GM13976 (cell line): ENCODE results near the gene GALNT10.

ENCODE experiments used
- DNase-seq: peaks from one replicate; pipeline ENCODE4 v3.0.0; 2012; ENCODE audit warnings: low spot score
- in situ Hi-C: fragments of 300-500 bp; cut with MboI; formaldehyde crosslinking; loops from one replicate; pipeline ENCODE4 v1.12.0; 2022; ENCODE audit warnings: low sequenced_read_pairs, mixed read lengths, inconsistent platforms; ENCODE audit not compliant: unreplicated experiment
- TF ChIP-seq, protein P1 (sequence below): IDR thresholded peaks from 2 replicates; pipeline ENCODE4 v1.5.1; 2012; ENCODE audit warnings: borderline replicate concordance, mild to moderate bottlenecking; ENCODE audit not compliant: insufficient read depth; ENCODE audit errors: extremely low read depth, missing control alignments, control extremely low read depth

GALNT10 gene

DNA sequence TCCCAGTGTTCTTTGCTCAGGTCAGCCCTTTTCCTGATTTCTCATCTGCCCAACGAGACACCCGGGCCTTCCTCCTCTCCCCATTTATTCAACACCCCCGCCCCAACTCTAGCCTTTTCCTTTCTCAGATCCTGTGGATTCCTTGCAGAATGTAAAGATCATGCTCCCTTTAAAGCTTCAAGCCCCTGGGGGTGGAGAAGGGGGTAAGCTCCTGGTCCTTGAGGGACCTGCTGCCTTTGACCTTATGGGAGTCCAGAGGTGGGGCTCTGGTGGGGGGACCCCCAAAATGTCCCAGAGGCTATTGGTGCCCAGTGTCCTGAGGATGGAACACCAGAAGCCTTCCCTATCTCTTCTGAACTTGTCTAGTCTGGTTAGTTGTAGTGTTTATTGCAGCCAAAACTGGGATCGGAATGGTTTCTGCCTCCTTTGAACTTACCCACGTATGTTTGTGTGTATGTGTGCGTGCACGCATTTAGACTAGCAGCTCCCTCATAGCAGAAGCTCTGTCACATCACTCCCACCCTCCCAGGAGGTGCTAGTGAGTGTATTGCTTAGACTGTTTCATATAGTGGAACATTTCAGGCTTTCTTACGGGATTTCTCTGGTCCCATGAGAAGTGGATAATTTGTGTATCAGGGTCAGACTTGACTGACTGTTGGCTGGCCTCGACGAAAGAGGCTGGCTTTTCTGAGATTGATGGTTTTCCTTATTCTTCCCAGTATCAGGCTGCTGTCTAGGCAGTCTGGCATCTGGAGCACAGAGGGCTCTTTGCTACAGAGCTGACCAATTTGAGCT, 1.1 kb downstream of the GALNT10 start:
- no peak for DNase-seq
- in situ Hi-C loops: no loop called here
- TF ChIP-seq, protein P1, sequence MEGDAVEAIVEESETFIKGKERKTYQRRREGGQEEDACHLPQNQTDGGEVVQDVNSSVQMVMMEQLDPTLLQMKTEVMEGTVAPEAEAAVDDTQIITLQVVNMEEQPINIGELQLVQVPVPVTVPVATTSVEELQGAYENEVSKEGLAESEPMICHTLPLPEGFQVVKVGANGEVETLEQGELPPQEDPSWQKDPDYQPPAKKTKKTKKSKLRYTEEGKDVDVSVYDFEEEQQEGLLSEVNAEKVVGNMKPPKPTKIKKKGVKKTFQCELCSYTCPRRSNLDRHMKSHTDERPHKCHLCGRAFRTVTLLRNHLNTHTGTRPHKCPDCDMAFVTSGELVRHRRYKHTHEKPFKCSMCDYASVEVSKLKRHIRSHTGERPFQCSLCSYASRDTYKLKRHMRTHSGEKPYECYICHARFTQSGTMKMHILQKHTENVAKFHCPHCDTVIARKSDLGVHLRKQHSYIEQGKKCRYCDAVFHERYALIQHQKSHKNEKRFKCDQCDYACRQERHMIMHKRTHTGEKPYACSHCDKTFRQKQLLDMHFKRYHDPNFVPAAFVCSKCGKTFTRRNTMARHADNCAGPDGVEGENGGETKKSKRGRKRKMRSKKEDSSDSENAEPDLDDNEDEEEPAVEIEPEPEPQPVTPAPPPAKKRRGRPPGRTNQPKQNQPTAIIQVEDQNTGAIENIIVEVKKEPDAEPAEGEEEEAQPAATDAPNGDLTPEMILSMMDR: no peak

DNA sequence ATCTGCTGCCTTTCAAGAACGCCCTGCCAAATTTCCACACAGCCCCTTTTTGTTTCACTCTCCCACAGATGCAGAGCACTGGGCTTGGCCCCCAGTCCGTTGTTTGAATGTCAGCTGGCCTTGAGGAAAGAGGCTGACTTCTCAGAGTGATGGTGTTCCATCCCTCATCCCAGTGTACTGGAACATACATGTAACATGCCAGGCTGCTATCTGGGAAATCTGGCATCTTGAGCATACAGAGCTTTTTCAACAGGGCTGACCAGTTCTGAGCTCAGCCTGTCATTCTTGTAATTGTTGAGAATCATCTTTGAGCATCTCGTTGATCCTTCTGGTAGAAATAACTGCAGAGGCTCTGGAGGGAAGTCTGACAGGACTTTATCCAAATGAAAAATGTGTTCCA, 2.8 kb downstream of the GALNT10 start:
- TF ChIP-seq, protein P1: no peak
- in situ Hi-C loops: no loop called here
- no peak for DNase-seq

DNA sequence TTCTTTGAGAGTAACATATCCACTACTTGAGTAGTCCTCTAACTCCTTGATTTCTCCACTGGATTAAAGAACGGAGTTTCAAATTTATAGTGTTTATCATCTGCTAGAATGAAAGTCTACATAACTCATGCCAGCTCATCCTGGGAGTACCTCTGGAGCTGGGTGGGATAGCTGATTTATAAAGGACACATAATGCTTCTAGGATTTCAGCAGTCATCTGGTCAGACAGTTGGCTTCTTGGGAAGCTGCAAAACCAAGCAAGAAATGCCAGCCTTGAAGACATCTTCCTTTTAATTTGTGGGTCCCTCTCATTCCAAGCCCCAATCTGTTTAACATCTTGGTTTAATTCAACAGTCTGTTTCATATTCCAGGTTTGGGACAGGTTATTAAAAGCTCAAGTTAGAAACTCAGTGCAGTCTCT, 3.2 kb downstream of the GALNT10 start:
- in situ Hi-C loops: no loop called here
- TF ChIP-seq, protein P1: no peak
- no peak for DNase-seq

DNA sequence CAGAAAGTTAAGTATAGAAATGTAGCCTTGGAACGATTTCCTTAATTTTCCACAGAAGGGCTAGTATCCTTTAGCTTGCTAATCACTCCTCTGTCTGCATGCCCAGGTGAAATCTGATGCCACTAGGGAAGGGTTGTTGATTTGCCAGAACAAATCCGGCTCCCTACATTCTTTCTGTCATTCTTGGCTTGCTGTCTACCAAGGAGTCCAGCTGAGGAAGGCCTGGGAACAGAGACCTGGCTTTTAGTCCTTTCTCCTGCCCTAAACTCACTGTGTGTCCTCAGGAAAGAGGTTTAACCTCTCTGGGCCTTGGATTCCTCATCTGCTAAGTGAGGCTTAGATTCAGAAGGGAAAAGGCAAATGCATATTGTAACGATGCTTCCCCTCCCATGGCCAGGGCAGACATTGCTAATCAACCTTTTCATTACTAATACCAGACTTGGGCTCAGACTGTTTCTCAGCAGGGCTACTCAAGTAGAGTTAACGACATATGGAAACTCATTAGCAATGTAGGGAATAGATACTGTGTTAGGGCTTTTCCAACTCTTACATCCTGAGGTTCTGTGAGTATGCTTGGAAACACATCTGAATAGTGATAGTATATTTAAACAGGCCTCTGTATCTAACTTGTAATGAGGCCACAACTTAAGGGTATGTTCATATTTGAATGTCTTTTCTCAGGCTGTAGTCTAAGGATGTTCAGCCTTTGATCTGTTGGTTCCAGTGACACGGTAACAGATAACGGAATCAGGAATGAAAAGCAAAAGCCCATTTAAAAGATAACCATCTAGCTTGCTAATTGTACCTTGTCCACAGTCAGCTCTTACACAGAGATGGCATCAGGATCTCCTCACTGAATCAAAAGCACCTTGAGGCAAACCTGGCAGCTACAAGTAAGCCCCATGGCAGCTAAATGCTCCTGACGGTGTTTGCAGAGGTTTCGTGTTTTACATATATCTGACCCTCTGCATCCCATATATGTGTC, 4.1 kb downstream of the GALNT10 start:
- in situ Hi-C loops: no loop called here
- no peak for DNase-seq
- TF ChIP-seq, protein P1: no peak

DNA sequence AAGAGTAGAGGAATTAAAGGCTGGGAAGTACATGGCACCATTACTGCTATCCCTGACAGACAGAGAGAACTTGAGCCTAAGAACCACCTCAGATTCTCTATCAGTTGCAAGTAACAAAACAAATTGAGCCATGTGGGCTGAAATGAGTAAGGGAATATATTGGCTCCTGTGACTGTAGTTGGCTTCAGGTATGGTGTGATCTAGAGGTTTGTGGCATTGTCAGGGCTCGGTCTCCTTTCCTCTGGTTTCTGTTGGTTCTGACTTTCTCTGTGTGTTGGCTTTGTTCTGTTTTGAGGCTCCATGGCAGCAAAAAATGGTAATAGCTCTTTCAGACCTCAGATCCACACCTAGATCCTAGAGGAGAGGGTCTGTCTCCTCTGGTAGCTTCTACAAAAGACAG, 5.7 kb downstream of the GALNT10 start:
- in situ Hi-C loops: no loop called here
- TF ChIP-seq, protein P1: no peak
- no peak for DNase-seq

DNA sequence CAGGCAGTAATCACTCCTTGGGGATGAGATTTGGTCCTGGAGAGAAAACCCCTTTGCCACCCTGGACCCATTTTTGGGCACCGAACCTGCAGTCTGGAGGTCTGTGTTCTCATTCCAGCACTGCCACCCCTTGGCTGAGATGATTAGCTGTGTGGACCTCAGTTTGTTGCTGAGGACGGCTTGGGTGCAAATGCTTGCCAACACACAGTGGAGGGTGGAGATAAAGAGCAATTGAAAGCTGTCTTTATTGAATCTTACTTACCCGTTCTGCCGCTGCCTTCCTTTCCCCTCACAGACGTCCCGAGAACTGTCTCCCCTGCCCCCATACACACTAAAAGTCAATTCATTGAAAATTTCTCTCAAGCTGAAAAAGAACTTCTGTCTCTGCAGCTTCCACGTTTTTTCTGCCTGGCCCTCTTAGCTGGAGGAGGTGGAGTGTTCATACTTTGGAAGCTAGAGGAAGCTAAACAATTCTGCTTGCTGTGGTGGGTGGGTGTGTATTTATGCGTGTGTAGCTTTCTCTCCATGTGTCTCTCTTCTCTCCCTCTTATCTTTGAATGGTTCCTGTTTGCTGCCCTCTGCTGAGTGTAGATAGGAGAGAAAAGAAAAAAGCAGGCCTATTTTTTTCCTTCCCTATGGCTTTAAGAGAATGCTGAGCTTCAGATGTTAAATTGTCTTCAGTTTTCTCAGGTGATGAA, 6.6 kb downstream of the GALNT10 start:
- DNase-seq: no peak
- TF ChIP-seq, protein P1: peak; percentile 31
- in situ Hi-C loops: no loop called here
